ENCODE measurements around the gene AGPAT2. TPM values are rescaled to one million over a fixed set of nuclear protein-coding genes. Genes with fewer than 3 reads are reported as not detected.
A peak's percentile ranks its signal among the peaks of the same experiment; 100 is the strongest.

The AGPAT2 gene
- total RNA-seq (125 and 136 TPM in 2 replicates), polyA plus RNA-seq (242 and 249 TPM in 2 replicates)

- DNase-seq (ENCODE audit: low spot score), result peak; percentile 93
- Histone ChIP-seq H4K20me1 (ENCODE audit: insufficient read depth, poor library complexity, severe bottlenecking) (peaks cover 35% of the 10 kb centered on the region), H3K4me1 (ENCODE audit: insufficient read depth) (peaks cover 28% of the 10 kb centered on the region), H2AFZ (peak within 1 kb of the TSS; percentile 67), H3K27ac (peak within 1 kb of the TSS; percentile 88), H3K79me2 (peaks cover 48% of the 10 kb centered on the region), H3K36me3 (replicated peaks; ENCODE audit: insufficient read depth, low read depth) (no peaks in the 10 kb centered on the region), H3K4me2 (peak within 1 kb of the TSS; percentile 100), H3K4me3 (peak within 1 kb of the TSS; percentile 92), H3K27me3 (no peaks in the 10 kb centered on the region), H3K9me2 (replicated peaks; ENCODE audit: insufficient read depth) (no peaks in the 10 kb centered on the region), H3K9me3 (ENCODE audit: low read depth) (no peaks in the 10 kb centered on the region)
- TF ChIP-seq CTCF (IDR thresholded peaks at IDR 0.05; ENCODE audit: poor library complexity) (no peak), EZH2phosphoT487 (IDR thresholded peaks at IDR 0.05; ENCODE audit: low read depth, severe bottlenecking, unreplicated experiment) (no peak), EZH2 (IDR thresholded peaks at IDR 0.05; ENCODE audit: borderline replicate concordance) (no peak)
- WGBS (ENCODE audit: low lambda C conversion rate, missing lambda C conversion rate), result under 1% methylated on average over 25 of the region's 106 CpGs
These were observed at the start of gene AGPAT2 for GRCh38 chr9:136686794-136687711. AGPAT2 (minus strand) TSS chr9:136687457; CDS start chr9:136687357, 100 bp downstream.

- H3K4me3 ChIP-seq, result no peak overlapping the region
- no peak overlapping the region for H2AFZ ChIP-seq
- no peak overlapping the region for H3K27ac ChIP-seq
- H3K4me1 ChIP-seq (ENCODE audit: insufficient read depth), result no peaks in the 10 kb centered on the region
- no peaks in the 10 kb centered on the region for H4K20me1 ChIP-seq (ENCODE audit: insufficient read depth, poor library complexity, severe bottlenecking)
- DNase-seq (ENCODE audit: low spot score), result no peak
- TF ChIP-seq CTCF (IDR thresholded peaks at IDR 0.05; ENCODE audit: poor library complexity) (no peak), EZH2phosphoT487 (IDR thresholded peaks at IDR 0.05; ENCODE audit: low read depth, severe bottlenecking, unreplicated experiment) (no peak), EZH2 (IDR thresholded peaks at IDR 0.05; ENCODE audit: borderline replicate concordance) (no peak)
- H3K79me2 ChIP-seq, result peaks cover 4% of the 10 kb centered on the region
- 93% methylated on average over 13 of the region's 21 CpGs for WGBS (ENCODE audit: low lambda C conversion rate, missing lambda C conversion rate)
- H3K9me2 ChIP-seq (replicated peaks; ENCODE audit: insufficient read depth), result no peaks in the 10 kb centered on the region
- H3K27me3 ChIP-seq, result no peaks in the 10 kb centered on the region
- H3K36me3 ChIP-seq (replicated peaks; ENCODE audit: insufficient read depth, low read depth), result no peaks in the 10 kb centered on the region
- no peak overlapping the region for H3K4me2 ChIP-seq
- H3K9me3 ChIP-seq (ENCODE audit: low read depth), result no peaks in the 10 kb centered on the region
These were observed 48.7 kb upstream of the AGPAT2 start for GRCh38 chr9:136735812-136736480.

GRCh38 chr9:136734837-136735496 lies 47.7 kb upstream of the AGPAT2 start:
- WGBS (ENCODE audit: low lambda C conversion rate, missing lambda C conversion rate), result 87% methylated on average over 12 of the region's 12 CpGs
- Histone ChIP-seq H3K4me2 (no peak overlapping the region), H4K20me1 (ENCODE audit: insufficient read depth, poor library complexity, severe bottlenecking) (no peaks in the 10 kb centered on the region), H3K36me3 (replicated peaks; ENCODE audit: insufficient read depth, low read depth) (no peaks in the 10 kb centered on the region), H3K4me3 (no peak overlapping the region), H3K9me2 (replicated peaks; ENCODE audit: insufficient read depth) (no peaks in the 10 kb centered on the region), H3K79me2 (peaks cover 14% of the 10 kb centered on the region), H2AFZ (no peak overlapping the region), H3K9me3 (ENCODE audit: low read depth) (no peaks in the 10 kb centered on the region), H3K4me1 (ENCODE audit: insufficient read depth) (no peaks in the 10 kb centered on the region), H3K27ac (no peak overlapping the region), H3K27me3 (no peaks in the 10 kb centered on the region)
- no peak for DNase-seq (ENCODE audit: low spot score)
- TF ChIP-seq EZH2phosphoT487 (IDR thresholded peaks at IDR 0.05; ENCODE audit: low read depth, severe bottlenecking, unreplicated experiment), result no peak
- TF ChIP-seq CTCF (IDR thresholded peaks at IDR 0.05; ENCODE audit: poor library complexity), result no peak
- TF ChIP-seq EZH2 (IDR thresholded peaks at IDR 0.05; ENCODE audit: borderline replicate concordance), result no peak
